ENCODE measurements around the gene ZCWPW1. TPM values are rescaled to one million over a fixed set of nuclear protein-coding genes. Genes with fewer than 3 reads are reported as not detected.

The ZCWPW1 gene
- total and polyA plus RNA-seq, 2 experiments from 2014 or later, result 7.9 to 13.0 TPM

GRCh38 chr7:100472854-100473499 lies 44.5 kb upstream of the ZCWPW1 start:
- H3K9me3 ChIP-seq (ENCODE audit: low read depth), result no peaks in the 10 kb centered on the region
- peaks cover 36% of the 10 kb centered on the region for H3K4me1 ChIP-seq (ENCODE audit: low read depth)
- peak in 1 of 2 donors; percentile 80 for DNase-seq (ENCODE audit: low read depth in 1 of 2, low spot score in 1 of 2)
- TF ChIP-seq CTCF (IDR thresholded peaks at IDR 0.05; ENCODE audit: low read depth, low read length), result no peak
- H3K4me3 ChIP-seq, result no peak overlapping the region
- no peaks in the 10 kb centered on the region for H3K27me3 ChIP-seq
- peaks cover 14% of the 10 kb centered on the region for H3K36me3 ChIP-seq
- peak overlapping the region; percentile 59 for H3K27ac ChIP-seq

- Histone ChIP-seq H3K9me3 (ENCODE audit: low read depth) (no peaks in the 10 kb centered on the region), H3K27ac (peak overlapping the region; percentile 59), H3K4me1 (ENCODE audit: low read depth) (peaks cover 30% of the 10 kb centered on the region), H3K27me3 (no peaks in the 10 kb centered on the region), H3K4me3 (no peak overlapping the region), H3K36me3 (peaks cover 17% of the 10 kb centered on the region)
- DNase-seq (ENCODE audit: low read depth in 1 of 2, low spot score in 1 of 2), result no peak
- TF ChIP-seq CTCF (IDR thresholded peaks at IDR 0.05; ENCODE audit: low read depth, low read length), result no peak
Measured at GRCh38 chr7:100472121-100472851, 43.8 kb upstream of the ZCWPW1 start.

GRCh38 chr7:100471021-100471420 lies 42.5 kb upstream of the ZCWPW1 start:
- Histone ChIP-seq H3K4me3 (no peak overlapping the region), H3K4me1 (ENCODE audit: low read depth) (peaks cover 20% of the 10 kb centered on the region), H3K27me3 (no peaks in the 10 kb centered on the region), H3K36me3 (peaks cover 17% of the 10 kb centered on the region), H3K9me3 (ENCODE audit: low read depth) (no peaks in the 10 kb centered on the region), H3K27ac (peak overlapping the region; percentile 83)
- no peak for TF ChIP-seq CTCF (IDR thresholded peaks at IDR 0.05; ENCODE audit: low read depth, low read length)
- no peak for DNase-seq (ENCODE audit: low read depth in 1 of 2, low spot score in 1 of 2)

GRCh38 chr7:100469227-100470044 lies 40.9 kb upstream of the ZCWPW1 start:
- Histone ChIP-seq H3K36me3 (peaks cover 17% of the 10 kb centered on the region), H3K27me3 (no peaks in the 10 kb centered on the region), H3K4me1 (ENCODE audit: low read depth) (peaks cover 6% of the 10 kb centered on the region), H3K4me3 (no peak overlapping the region), H3K27ac (peak overlapping the region; percentile 83), H3K9me3 (ENCODE audit: low read depth) (no peaks in the 10 kb centered on the region)
- peak; percentile 89 for TF ChIP-seq CTCF (IDR thresholded peaks at IDR 0.05; ENCODE audit: low read depth, low read length)
- peak; percentile 82 to 91 for DNase-seq (ENCODE audit: low read depth in 1 of 2, low spot score in 1 of 2)

GRCh38 chr7:100467638-100468373 lies 39.3 kb upstream of the ZCWPW1 start:
- H3K4me3 ChIP-seq, result no peak overlapping the region
- no peaks in the 10 kb centered on the region for H3K9me3 ChIP-seq (ENCODE audit: low read depth)
- H3K4me1 ChIP-seq (ENCODE audit: low read depth), result peaks cover 6% of the 10 kb centered on the region
- no peaks in the 10 kb centered on the region for H3K27me3 ChIP-seq
- no peak overlapping the region for H3K27ac ChIP-seq
- DNase-seq (ENCODE audit: low read depth in 1 of 2, low spot score in 1 of 2), result no peak
- H3K36me3 ChIP-seq, result peaks cover 4% of the 10 kb centered on the region
- TF ChIP-seq CTCF (IDR thresholded peaks at IDR 0.05; ENCODE audit: low read depth, low read length), result no peak
